Endothelial cell of umbilical vein (primary cell): Measurements from ENCODE around the gene COMMD10. TPM values are rescaled to one million over a fixed set of nuclear protein-coding genes. Genes with fewer than 3 reads are reported as not detected.

Experiments used
- BruUV-seq: library from RNA; stranded (reverse); fragments of 400-500 nt; replicated peaks from 2 replicates; lab custom pipeline; 2021; lab: Mats Ljungman, UMichigan
- CTCF ChIA-PET: fragments of 300-600, 350-600 bp; sonication (Branson Sonifier 250); formaldehyde crosslinking; loops from one replicate; lab custom pipeline; 2021; ENCODE audit warnings: antibody characterized with exemption, inconsistent platforms; lab: Charles Lee
- POLR2A ChIA-PET: fragments of 300-600, 350-600 bp; sonication (Branson Sonifier 250); formaldehyde crosslinking; loops from one replicate; lab custom pipeline; 2021; ENCODE audit warnings: antibody characterized with exemption, inconsistent platforms; lab: Charles Lee
- DNase-seq: peaks from one replicate; pipeline ENCODE4 v3.0.0-alpha.2; 2011; ENCODE audit warnings: low read depth, low spot score
- FAIRE-seq: peaks from 2 replicates; lab custom pipeline; 2011; peaks lifted over from hg19 to GRCh38; lab: Jason Lieb, UNC
- H2AFZ ChIP-seq: 2 replicates; pipeline ENCODE4 v1.6.0; 2012; ENCODE audit warnings: low read depth, low read length, control low read depth, inconsistent platforms
- H3K27ac ChIP-seq: 2 replicates; pipeline ENCODE4 v1.5.1; 2011; ENCODE audit warnings: low read depth, mild to moderate bottlenecking, control low read depth, low read length, moderate library complexity; ENCODE audit not compliant: insufficient read depth
- H3K27me3 ChIP-seq, 2 experiments: 2 replicates each; pipeline versions ENCODE4 v1.6.0 to v1.6.1; 2011; ENCODE audit warnings: low read length in 2 of 2, mixed read lengths in 1 of 2; ENCODE audit not compliant: control insufficient read depth in 2 of 2, insufficient read depth in 2 of 2
- H3K36me3 ChIP-seq, 2 experiments: 2 replicates in 1 of 2; 3 replicates in 1 of 2; pipeline ENCODE4 v1.5.1; 2011; ENCODE audit warnings: low read length in 2 of 2, mild to moderate bottlenecking in 1 of 2, moderate library complexity in 1 of 2; ENCODE audit not compliant: control insufficient read depth in 2 of 2, insufficient read depth in 2 of 2; ENCODE audit errors: extremely low read depth in 1 of 2
- H3K4me1 ChIP-seq: 3 replicates; pipeline ENCODE4 v1.5.1; 2011; ENCODE audit warnings: mild to moderate bottlenecking, low read length; ENCODE audit not compliant: control insufficient read depth, insufficient read depth; ENCODE audit errors: extremely low read depth
- H3K4me2 ChIP-seq: 2 replicates; pipeline ENCODE4 v1.6.1; 2011; ENCODE audit warnings: low read length, control low read depth, mixed read lengths; ENCODE audit not compliant: insufficient read depth
- H3K4me3 ChIP-seq, 3 experiments: fragments of 200-600 bp in 1 of 3; sonication (generic), shearing (Covaris generic) in 1 of 3; replicated peaks in 1 of 3; 2 replicates each; pipeline ENCODE4 v1.5.1; 2011 to 2016; ENCODE audit warnings: control low read depth in 3 of 3, low read length in 3 of 3, mild to moderate bottlenecking in 2 of 3, inconsistent platforms in 1 of 3, low read depth in 1 of 3, moderate library complexity in 1 of 3; ENCODE audit not compliant: insufficient read depth in 1 of 3
- H3K79me2 ChIP-seq: 2 replicates; pipeline ENCODE4 v1.6.0; 2012; ENCODE audit warnings: low read length, inconsistent platforms; ENCODE audit not compliant: control insufficient read depth, insufficient read depth
- H3K9ac ChIP-seq: replicated peaks from 2 replicates; pipeline ENCODE3; 2011; ENCODE audit warnings: low read length, control low read depth; ENCODE audit not compliant: insufficient read depth; ENCODE audit errors: extremely low read depth
- H3K9me1 ChIP-seq: replicated peaks from 3 replicates; pipeline ENCODE4 v1.6.0; 2011; ENCODE audit warnings: mild to moderate bottlenecking, low read length; ENCODE audit not compliant: control insufficient read depth, insufficient read depth; ENCODE audit errors: extremely low read depth
- H3K9me3 ChIP-seq: replicated peaks from 2 replicates; pipeline ENCODE4 v1.5.1; 2012; ENCODE audit warnings: low read length, inconsistent platforms; ENCODE audit not compliant: control insufficient read depth, insufficient read depth
- H4K20me1 ChIP-seq: replicated peaks from 2 replicates; pipeline ENCODE3; 2011; ENCODE audit warnings: mild to moderate bottlenecking, low read length; ENCODE audit not compliant: control insufficient read depth, insufficient read depth; ENCODE audit errors: extremely low read depth
- GATA2 ChIP-seq: IDR thresholded peaks from 2 replicates; pipeline ENCODE4 v1.7.0; 2011; ENCODE audit warnings: low read depth, mild to moderate bottlenecking, moderate library complexity, mixed read lengths, low read length; ENCODE audit not compliant: insufficient read length, insufficient read depth
- POLR2AphosphoS5 ChIP-seq: IDR thresholded peaks from 2 replicates; pipeline ENCODE4 v1.6.1; 2012; ENCODE audit warnings: low read depth, mild to moderate bottlenecking, control low read depth, low read length, moderate library complexity; ENCODE audit not compliant: insufficient read depth
- dilution Hi-C: fragments of 300-500 bp; cut with MboI; formaldehyde crosslinking; loops from one replicate; pipeline ENCODE4 v1.15.0; 2019; ENCODE audit warnings: low sequenced_read_pairs; ENCODE audit not compliant: extremely low pct_ligation_motif_present
- intact Hi-C: fragments of 100-400 bp; cut with micrococcal nuclease; formaldehyde crosslinking; loops from one replicate; pipeline ENCODE4 v1.10.0; 2022
- polyA plus RNA-seq, 4 experiments: library from polyadenylated mRNA; depleted of rRNA in 3 of 4; stranded (reverse) in 3 of 4; unstranded in 1 of 4; fragments of >200 nt; gene quantifications; 2 replicates each; pipeline versions ENCODE4 v1.2.1 to v1.2.3, GENCODE V29; 2011 to 2012; ENCODE audit warnings: missing spikeins in 1 of 4
- total RNA-seq: library from RNA; stranded (reverse); gene quantifications from 2 replicates; pipeline ENCODE4 v1.2.3, GENCODE V29; 2021
- TF ChIP-seq, protein P1 (sequence below): IDR thresholded peaks from 2 replicates; pipeline ENCODE4 v1.6.1; 2011; ENCODE audit not compliant: insufficient read depth, insufficient read length

The COMMD10 gene
- total and polyA plus RNA-seq, 2 donors (not counting 3 experiments of a cell fraction or from before 2014, with no cell fraction given): 12.5 to 27.0 TPM

DNA sequence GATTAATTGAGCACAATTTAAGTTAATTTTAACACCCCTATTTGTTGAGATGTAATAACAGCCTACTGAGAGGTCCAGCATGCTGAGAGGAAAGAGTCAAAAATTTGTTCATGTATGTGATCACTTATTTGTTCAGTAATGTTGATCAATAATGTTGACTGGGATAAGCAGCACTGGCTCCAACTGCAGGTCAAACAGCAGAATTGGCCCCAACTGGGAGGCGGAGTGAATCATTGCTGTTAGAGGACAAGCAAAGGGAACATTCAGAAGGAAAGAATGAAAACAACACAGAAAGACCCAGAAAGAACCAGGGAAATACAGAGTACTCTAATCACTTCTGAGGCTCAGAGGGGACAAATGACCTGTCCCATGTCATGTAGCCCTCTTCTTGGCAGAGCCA is 221.1 kb downstream of the COMMD10 start:
- ChIA-PET POLR2A (no interaction called here), CTCF (no interaction called here)
- H3K9me1 ChIP-seq: no peaks in the 10 kb centered on the region
- no peak overlapping the region for H2AFZ ChIP-seq
- H3K27ac ChIP-seq: no peak overlapping the region
- FAIRE-seq: no peak
- no peaks in the 10 kb centered on the region for H3K27me3 ChIP-seq
- no peaks in the 10 kb centered on the region for H3K4me1 ChIP-seq
- H3K4me2 ChIP-seq: no peak overlapping the region
- dilution Hi-C loops: no loop called here
- no peak overlapping the region for H3K9ac ChIP-seq
- peaks cover 2 to 4% of the 10 kb centered on the region in 2 experiments for H3K36me3 ChIP-seq
- no peaks in the 10 kb centered on the region for H3K9me3 ChIP-seq
- H4K20me1 ChIP-seq: no peaks in the 10 kb centered on the region
- no peaks in the 10 kb centered on the region for H3K79me2 ChIP-seq
- BruUV-seq: no TSS peak
- intact Hi-C loops: no loop called here
- TF ChIP-seq POLR2AphosphoS5: no peak
- TF ChIP-seq GATA2: no peak
- H3K4me3 ChIP-seq: no peak overlapping the region
- DNase-seq: no peak

- dilution Hi-C loops (no loop called here), intact Hi-C loops (no loop called here)
- Histone ChIP-seq H3K9ac (no peak overlapping the region), H2AFZ (no peak overlapping the region), H3K27me3 (no peaks in the 10 kb centered on the region), H3K27ac (no peak overlapping the region), H3K4me2 (no peak overlapping the region), H3K4me3 (no peak overlapping the region), H3K4me1 (no peaks in the 10 kb centered on the region), H4K20me1 (no peaks in the 10 kb centered on the region), H3K9me1 (no peaks in the 10 kb centered on the region), H3K9me3 (no peaks in the 10 kb centered on the region), H3K36me3 (peaks cover 2% of the 10 kb centered on the region in 2 experiments), H3K79me2 (no peaks in the 10 kb centered on the region)
- DNase-seq (no peak), FAIRE-seq (no peak)
- CTCF ChIA-PET: no interaction called here
- BruUV-seq: no TSS peak
- TF ChIP-seq, protein P1, sequence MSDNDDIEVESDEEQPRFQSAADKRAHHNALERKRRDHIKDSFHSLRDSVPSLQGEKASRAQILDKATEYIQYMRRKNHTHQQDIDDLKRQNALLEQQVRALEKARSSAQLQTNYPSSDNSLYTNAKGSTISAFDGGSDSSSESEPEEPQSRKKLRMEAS: no peak
- POLR2A ChIA-PET: no interaction called here
Observed at GRCh38 chr5:116306846-116307245, 222.0 kb downstream of the COMMD10 start.
